CD4-positive, alpha-beta T cell treated with Interleukin-17A for 1 hour (primary cell): ENCODE data around the gene CPSF3.

Experiments used
- DNase-seq: peaks from one replicate; pipeline ENCODE4 v3.0.0-alpha.2; 2020

CPSF3 gene

GRCh38 chr2:9422321-9423099 is 944 bp upstream of the CPSF3 start:
- peak; percentile 49 for DNase-seq

- no peak for DNase-seq
Measured at GRCh38 chr2:9423922-9424272, 443 bp downstream of the CPSF3 start.

DNA sequence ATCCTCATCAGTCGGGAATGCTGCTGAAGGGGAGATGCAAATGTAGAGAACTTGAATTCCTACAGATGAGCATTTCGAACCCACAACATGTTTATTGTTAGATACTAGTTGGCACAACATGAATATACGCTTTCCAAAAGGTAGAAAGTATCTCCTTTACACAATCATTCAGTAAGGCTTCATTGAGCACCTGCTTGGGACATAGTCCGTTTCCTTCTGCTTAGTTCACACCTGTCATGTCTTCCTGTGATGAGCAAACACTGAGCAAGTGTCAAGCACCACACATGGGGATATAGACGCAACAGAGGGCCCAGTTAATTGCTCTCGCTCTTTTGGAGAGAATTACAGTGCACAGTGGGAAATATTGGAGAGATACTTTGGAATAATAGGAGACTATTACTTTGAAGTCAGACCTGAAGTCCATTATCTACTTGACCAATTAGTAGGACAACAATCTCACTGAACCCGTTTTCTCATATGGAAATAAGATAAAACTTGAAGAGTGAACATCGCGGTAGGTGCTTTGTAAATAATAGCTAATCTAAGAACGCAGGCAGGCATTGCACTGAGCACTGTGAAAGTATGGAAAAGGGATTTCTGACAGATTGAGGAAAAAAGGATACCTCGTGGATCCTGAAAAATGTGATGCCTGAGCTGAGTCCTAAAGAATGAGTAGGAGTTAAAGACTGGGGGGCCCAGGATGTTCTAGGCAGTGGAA is 1.2 kb downstream of the CPSF3 start:
- no peak for DNase-seq

- no peak for DNase-seq
Measured at GRCh38 chr2:9428965-9429577, 5.6 kb downstream of the CPSF3 start.

- DNase-seq = no peak
Measured at GRCh38 chr2:9430316-9431293, 7.2 kb downstream of the CPSF3 start.

DNA sequence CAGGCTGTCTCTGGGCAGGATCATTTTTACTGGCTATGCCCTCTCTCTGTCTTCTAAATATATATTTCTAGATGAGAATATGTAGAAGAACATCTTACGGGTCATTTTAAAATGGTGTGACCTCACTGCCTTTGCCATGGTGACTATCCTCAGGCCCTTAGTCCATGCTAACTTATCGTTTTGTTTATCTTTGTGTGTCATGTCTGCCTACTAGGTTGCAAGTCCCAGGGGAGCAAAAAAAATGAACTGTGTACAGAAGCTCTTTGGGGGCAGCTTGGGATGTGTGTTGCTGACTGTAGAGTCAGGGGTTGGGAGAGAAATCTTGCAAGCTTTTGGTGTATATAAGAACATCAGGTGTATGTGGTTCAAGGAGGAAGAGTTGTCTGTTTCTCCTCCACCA is 11.0 kb downstream of the CPSF3 start:
- no peak for DNase-seq

GRCh38 chr2:9439536-9439935 is 16.1 kb downstream of the CPSF3 start:
- DNase-seq = no peak

- DNase-seq = no peak
Measured at GRCh38 chr2:9440058-9440727, 16.7 kb downstream of the CPSF3 start.

- DNase-seq = no peak
Measured at GRCh38 chr2:9441556-9441955, 18.1 kb downstream of the CPSF3 start.

DNA sequence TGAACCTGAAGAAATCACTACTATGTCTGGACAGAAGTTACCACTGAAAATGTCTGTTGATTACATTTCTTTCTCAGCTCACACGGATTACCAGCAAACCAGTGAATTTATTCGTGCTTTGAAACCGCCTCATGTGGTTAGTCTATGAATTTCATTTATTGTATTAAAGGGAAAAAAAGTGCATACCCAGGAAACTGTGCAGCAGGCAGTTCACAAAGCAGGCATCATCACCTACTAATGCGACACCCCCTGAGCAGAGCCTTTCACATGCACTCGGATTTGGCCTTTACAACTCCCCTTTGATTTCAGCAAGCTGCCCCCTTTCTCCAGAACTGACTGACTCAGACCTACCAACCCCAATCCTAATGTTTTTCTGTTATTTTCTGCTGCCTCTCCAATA is 20.1 kb downstream of the CPSF3 start:
- DNase-seq = no peak

DNA sequence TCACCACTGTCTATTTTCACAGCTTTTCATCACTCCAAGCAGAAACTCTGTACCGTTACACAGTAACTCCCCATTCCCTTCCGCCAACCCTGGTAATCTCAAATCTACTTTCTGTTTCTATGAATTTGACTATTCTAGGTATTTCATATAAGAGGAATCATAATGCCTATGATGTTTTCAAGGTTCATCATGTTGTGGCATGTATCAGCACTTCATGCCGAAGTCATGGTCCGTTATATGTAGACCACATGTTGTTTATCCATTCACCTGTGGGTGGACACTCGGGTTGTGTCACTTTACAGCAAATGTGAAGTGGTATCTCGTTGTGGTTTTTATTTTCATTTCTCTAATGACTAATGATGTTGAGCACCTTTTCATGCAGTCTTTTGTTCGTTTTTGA is 21.6 kb downstream of the CPSF3 start:
- DNase-seq = peak; percentile 5

DNA sequence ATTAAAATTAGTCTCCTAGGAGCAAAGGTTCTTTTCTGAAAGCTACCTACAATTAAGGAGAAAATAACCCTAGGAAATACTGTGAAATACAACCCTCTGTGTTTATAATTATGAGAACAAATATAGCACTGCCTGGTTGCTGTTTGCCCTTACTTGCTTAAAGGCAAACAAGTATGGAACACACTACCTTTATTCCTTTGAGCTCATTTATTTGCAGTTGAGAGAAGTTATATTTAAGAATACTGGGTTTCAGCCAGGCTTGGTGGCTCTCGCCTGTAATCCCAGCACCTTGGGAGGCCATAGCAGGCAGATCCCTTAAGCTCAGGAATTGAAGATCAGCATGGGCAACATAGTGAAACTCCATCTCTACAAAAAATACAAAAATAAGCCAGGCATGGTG is 27.8 kb downstream of the CPSF3 start:
- DNase-seq = no peak

DNA sequence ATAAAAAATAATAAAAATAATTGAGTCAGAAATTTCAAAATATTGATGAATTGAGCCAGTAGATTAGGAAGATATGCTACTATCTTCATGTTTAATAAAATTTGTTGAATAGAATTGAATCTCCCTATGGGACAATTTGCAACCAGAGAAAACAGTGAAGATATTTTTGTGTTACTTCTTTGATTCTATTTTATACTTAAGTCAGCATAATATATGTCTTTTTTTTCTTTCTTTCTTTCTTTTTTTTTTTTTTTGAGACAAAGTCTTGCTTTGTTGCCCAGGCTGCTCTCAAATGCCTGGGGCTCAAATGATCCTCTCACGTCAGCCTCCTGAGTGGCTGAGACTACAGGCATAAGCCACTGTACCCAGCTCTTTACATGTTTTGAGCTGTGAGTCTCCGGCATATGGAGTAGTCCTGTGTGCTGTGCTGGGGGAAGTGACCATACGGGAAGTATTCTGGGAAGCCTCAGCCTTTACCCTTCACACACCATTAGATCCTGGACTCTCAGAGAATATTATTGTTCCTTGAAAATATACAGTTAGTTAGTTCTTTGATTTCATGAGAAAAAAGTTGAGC is 37.1 kb downstream of the CPSF3 start:
- DNase-seq = no peak

GRCh38 chr2:9461079-9461478 is 37.6 kb downstream of the CPSF3 start:
- no peak for DNase-seq

DNA sequence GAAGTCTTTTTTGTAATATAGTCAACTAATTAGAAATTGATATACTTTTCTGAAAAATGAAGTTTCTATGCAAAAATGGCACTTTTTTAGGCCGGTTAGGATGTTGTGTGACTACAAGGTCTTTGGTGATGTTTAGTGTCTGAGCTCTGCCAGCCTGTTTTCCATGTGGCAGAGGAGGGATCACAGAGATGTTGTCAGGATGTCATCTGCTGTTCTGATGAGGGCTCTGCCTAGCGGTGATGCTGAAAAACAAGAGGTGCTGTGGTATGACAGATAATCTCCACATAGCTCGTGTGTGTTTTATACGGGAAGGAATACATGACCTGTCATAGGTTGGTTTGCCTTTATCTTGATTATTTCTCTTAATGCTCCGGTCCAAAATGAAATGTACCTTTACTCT is 38.9 kb downstream of the CPSF3 start:
- DNase-seq = no peak

DNA sequence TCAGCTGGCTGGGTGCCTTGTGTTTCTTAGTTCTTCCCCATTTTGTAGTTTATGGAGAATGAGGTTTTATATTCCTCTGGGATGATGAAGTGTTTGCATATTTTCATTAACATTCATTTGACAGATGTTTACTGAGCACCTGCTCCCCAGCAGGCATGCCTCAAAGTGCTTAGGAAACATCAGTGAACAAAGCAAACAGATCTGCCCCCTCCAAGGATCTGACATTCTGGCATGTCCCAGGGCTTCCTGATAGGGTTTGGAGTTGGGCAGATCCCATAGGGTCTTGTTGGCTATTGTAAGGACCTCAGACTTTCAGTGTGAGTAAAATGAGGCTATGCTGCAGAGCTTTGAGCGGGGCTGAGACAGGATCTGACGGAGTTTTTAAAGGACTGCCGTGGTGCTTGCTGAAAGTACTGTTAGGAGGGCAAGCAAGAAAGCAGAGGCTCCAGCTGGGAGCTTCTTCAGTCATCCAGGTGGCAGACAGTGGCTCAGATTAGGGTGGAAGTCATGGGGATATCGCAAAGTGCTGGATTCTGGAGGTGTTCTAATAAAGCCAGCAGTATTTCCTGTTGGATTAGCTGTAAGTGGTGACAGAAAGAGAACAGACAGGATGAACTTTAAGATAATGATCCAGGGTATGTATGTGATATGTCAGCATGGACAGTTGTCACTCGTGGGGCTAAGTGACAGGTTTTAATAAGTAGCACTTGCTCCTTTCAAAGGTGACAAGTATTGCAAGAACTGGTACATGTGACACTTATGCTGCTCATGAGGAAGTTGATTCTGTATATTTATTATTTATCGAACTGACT is 39.6 kb downstream of the CPSF3 start:
- no peak for DNase-seq

DNA sequence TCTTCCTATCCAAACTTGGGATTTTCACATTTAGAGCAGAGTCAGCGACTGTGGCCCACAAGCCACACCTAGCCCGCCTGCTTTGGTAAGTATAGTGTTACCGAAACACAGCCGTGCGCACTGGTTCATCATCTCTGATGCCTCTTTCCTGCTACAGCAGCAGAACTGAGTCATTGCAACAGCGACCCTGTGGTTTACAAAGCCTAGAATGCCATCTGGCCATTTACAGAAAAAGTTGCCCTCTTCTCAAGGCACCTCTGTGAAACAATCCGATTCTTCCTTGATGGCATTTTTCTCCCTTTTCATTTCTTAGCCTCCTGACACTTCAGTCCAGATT is 40.2 kb downstream of the CPSF3 start:
- no peak for DNase-seq

DNA sequence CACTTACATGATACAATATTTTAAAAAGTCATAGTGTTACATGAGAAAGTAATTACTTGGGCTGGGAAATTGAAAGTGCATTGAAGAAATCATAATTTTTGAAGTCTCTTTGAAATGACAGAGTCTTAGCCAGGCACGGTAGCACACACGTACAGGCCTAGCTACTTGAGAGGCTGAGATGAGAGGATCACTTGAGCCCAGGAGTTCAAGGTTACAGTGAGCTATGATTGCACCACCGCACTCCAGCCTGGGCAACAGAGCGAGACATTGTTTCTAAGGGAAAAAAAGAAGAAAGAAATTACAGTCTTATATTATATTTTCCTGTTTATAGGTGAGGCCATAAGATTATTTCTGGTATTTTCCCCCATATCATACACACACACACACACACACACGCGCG is 41.7 kb downstream of the CPSF3 start:
- no peak for DNase-seq

DNA sequence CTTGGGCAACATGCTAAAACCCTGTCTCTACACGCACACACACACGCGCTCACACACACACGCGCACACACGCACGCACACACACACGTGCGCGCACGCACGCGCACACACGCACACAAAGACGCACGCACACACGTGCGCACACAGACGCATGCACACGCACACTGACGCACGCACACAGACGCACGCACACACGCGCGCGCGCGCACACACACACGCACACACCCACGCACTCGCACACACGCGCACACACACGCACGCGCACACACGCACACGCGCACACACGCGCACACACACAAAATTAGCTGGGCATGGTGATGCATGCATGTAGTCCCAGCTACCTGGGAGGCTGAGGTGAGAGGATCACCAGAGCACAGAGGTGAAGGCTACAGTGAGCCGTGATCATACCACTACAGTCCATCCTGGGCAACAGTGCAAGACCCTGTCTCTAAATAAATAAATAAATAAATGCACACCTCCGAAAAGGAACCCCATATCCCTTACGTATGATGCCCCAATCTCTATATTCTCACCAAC is 42.8 kb downstream of the CPSF3 start:
- DNase-seq = no peak

- DNase-seq = no peak
Measured at GRCh38 chr2:9467687-9468086, 44.2 kb downstream of the CPSF3 start.

- DNase-seq = no peak
Measured at GRCh38 chr2:9471206-9471605, 47.8 kb downstream of the CPSF3 start.
